ENCODE results near the gene RIMS3.

RIMS3 gene

DNA sequence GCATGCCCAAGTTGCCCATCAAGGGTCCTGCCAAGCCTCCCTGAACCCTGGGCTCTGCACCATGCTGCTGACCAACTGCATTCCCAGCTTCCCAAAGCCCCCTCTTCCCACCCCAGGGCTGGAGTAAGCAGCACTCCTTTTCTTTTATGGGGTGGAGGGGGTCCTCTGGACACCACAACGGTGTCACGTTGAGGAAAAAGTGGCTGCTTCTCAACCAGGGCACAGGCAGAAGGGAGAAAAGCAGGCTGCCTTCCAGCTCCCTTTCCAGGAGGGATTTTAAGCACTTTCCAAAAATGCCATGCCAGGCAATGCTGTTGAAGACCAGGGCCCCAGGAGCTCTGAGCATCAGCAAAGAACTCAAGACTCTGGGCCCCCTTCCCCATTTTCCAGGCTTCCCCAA, 691 bp downstream of the RIMS3 start:
- Histone ChIP-seq H3K9me3 (ENCODE audit: control insufficient read depth in 2 of 2, low read length in 2 of 2) (no peaks in the 10 kb centered on the region), H3K9ac (ENCODE audit: low read length in 2 of 2) (no peak overlapping the region), H3K4me1 (ENCODE audit: control insufficient read depth, insufficient read depth, low read length) (peaks cover 18% of the 10 kb centered on the region), H3K27me3 (ENCODE audit: control insufficient read depth in 1 of 2, insufficient read depth in 2 of 2, low read length in 2 of 2) (no peaks in the 10 kb centered on the region), H3K4me3 (ENCODE audit: low read length in 2 of 2) (peak overlapping the region in 1 of 2 donors; percentile 22), H3K27ac (ENCODE audit: low read length) (peak overlapping the region; percentile 18), H3K36me3 (ENCODE audit: control insufficient read depth in 2 of 2, insufficient read depth in 2 of 2, low read length in 2 of 2) (no peaks in the 10 kb centered on the region)

DNA sequence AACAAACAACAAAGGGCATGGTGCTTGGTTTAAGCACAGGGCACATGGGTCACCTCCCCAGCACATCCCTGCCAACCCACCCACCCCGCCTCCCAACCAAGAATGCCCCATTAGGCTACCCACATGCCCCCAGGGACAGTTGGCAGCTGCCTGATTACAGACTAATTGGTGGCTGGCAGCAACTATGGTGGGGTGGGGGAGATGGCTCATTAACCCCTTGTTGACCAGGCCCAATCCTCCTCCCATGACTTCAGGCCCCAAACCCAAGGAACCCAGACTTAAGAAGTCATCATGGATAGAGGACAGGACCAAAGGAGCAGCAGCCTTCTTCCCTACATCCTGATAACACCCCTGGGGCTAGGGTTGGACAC, 1.3 kb downstream of the RIMS3 start:
- Histone ChIP-seq H3K4me1 (ENCODE audit: control insufficient read depth, insufficient read depth, low read length) (peaks cover 18% of the 10 kb centered on the region), H3K27ac (ENCODE audit: low read length) (no peak overlapping the region), H3K4me3 (ENCODE audit: low read length in 2 of 2) (no peak overlapping the region), H3K27me3 (ENCODE audit: control insufficient read depth in 1 of 2, insufficient read depth in 2 of 2, low read length in 2 of 2) (no peaks in the 10 kb centered on the region), H3K9me3 (ENCODE audit: control insufficient read depth in 2 of 2, low read length in 2 of 2) (no peaks in the 10 kb centered on the region), H3K9ac (ENCODE audit: low read length in 2 of 2) (no peak overlapping the region), H3K36me3 (ENCODE audit: control insufficient read depth in 2 of 2, insufficient read depth in 2 of 2, low read length in 2 of 2) (no peaks in the 10 kb centered on the region)

- H3K27ac ChIP-seq (ENCODE audit: low read length), result no peak overlapping the region
- no peak overlapping the region for H3K9ac ChIP-seq (ENCODE audit: low read length in 2 of 2)
- H3K9me3 ChIP-seq (ENCODE audit: control insufficient read depth in 2 of 2, low read length in 2 of 2), result no peaks in the 10 kb centered on the region
- H3K4me1 ChIP-seq (ENCODE audit: control insufficient read depth, insufficient read depth, low read length), result peaks cover 18% of the 10 kb centered on the region
- no peak overlapping the region for H3K4me3 ChIP-seq (ENCODE audit: low read length in 2 of 2)
- H3K36me3 ChIP-seq (ENCODE audit: control insufficient read depth in 2 of 2, insufficient read depth in 2 of 2, low read length in 2 of 2), result no peaks in the 10 kb centered on the region
- no peaks in the 10 kb centered on the region for H3K27me3 ChIP-seq (ENCODE audit: control insufficient read depth in 1 of 2, insufficient read depth in 2 of 2, low read length in 2 of 2)
Observed at GRCh38 chr1:40663324-40664166, 1.9 kb downstream of the RIMS3 start.

DNA sequence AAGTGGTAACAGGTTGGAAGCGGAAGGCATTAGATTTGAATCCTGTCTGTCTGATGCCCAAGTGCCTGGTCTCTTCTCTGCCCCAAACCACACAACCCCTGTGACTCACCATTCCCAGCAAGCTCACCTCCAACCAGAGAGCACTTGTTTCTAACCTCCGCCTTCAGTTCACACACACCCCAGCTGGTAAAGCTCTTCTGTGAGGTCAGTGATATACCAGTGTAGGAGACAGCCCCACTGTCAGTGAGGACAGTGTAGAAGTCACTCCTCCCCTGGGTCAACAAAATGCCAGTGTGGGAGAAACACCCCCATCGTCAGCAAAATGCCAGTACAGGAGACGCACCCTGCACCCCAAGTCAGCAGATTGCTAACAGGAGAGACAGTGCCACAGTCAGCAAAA, 2.6 kb downstream of the RIMS3 start:
- H3K4me1 ChIP-seq (ENCODE audit: control insufficient read depth, insufficient read depth, low read length), result peaks cover 18% of the 10 kb centered on the region
- H3K4me3 ChIP-seq (ENCODE audit: low read length in 2 of 2), result no peak overlapping the region
- H3K9ac ChIP-seq (ENCODE audit: low read length in 2 of 2), result no peak overlapping the region
- no peak overlapping the region for H3K27ac ChIP-seq (ENCODE audit: low read length)
- no peaks in the 10 kb centered on the region for H3K9me3 ChIP-seq (ENCODE audit: control insufficient read depth in 2 of 2, low read length in 2 of 2)
- no peaks in the 10 kb centered on the region for H3K27me3 ChIP-seq (ENCODE audit: control insufficient read depth in 1 of 2, insufficient read depth in 2 of 2, low read length in 2 of 2)
- H3K36me3 ChIP-seq (ENCODE audit: control insufficient read depth in 2 of 2, insufficient read depth in 2 of 2, low read length in 2 of 2), result no peaks in the 10 kb centered on the region

GRCh38 chr1:40662151-40662550, 3.3 kb downstream of the RIMS3 start:
- H3K9ac ChIP-seq (ENCODE audit: low read length in 2 of 2), result no peak overlapping the region
- H3K27ac ChIP-seq (ENCODE audit: low read length), result no peak overlapping the region
- no peaks in the 10 kb centered on the region for H3K36me3 ChIP-seq (ENCODE audit: control insufficient read depth in 2 of 2, insufficient read depth in 2 of 2, low read length in 2 of 2)
- H3K9me3 ChIP-seq (ENCODE audit: control insufficient read depth in 2 of 2, low read length in 2 of 2), result no peaks in the 10 kb centered on the region
- no peak overlapping the region for H3K4me3 ChIP-seq (ENCODE audit: low read length in 2 of 2)
- H3K27me3 ChIP-seq (ENCODE audit: control insufficient read depth in 1 of 2, insufficient read depth in 2 of 2, low read length in 2 of 2), result no peaks in the 10 kb centered on the region
- H3K4me1 ChIP-seq (ENCODE audit: control insufficient read depth, insufficient read depth, low read length), result peaks cover 18% of the 10 kb centered on the region

DNA sequence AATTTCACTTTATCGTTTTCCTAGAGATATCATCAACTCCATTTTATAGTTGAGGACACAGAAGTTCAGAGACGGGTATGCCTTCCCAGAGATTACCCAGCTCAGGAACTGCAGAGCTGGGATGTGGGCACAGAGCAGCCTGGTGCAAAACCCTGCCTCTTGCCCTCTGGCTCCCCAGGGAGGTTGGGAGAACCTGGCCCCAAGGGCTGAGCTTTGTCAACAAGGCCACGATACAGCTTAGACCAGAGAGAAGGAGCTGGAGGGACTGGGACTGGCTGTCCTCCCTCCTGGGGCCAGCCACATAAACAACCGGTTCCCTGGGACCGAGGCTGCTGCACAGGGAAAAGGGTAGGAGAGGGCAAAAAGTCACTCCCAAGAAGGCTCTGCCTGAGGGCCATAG, 3.8 kb downstream of the RIMS3 start:
- Histone ChIP-seq H3K9ac (ENCODE audit: low read length in 2 of 2) (no peak overlapping the region), H3K4me3 (ENCODE audit: low read length in 2 of 2) (no peak overlapping the region), H3K4me1 (ENCODE audit: control insufficient read depth, insufficient read depth, low read length) (peaks cover 18% of the 10 kb centered on the region), H3K27ac (ENCODE audit: low read length) (no peak overlapping the region), H3K9me3 (ENCODE audit: control insufficient read depth in 2 of 2, low read length in 2 of 2) (no peaks in the 10 kb centered on the region), H3K27me3 (ENCODE audit: control insufficient read depth in 1 of 2, insufficient read depth in 2 of 2, low read length in 2 of 2) (no peaks in the 10 kb centered on the region), H3K36me3 (ENCODE audit: control insufficient read depth in 2 of 2, insufficient read depth in 2 of 2, low read length in 2 of 2) (no peaks in the 10 kb centered on the region)

GRCh38 chr1:40659649-40659947, 5.9 kb downstream of the RIMS3 start:
- peaks cover under 1 to 5% of the 10 kb centered on the region in 2 donors for H3K27me3 ChIP-seq (ENCODE audit: control insufficient read depth in 1 of 2, insufficient read depth in 2 of 2, low read length in 2 of 2)
- H3K9me3 ChIP-seq (ENCODE audit: control insufficient read depth in 2 of 2, low read length in 2 of 2), result no peaks in the 10 kb centered on the region
- no peak overlapping the region for H3K27ac ChIP-seq (ENCODE audit: low read length)
- no peaks in the 10 kb centered on the region for H3K36me3 ChIP-seq (ENCODE audit: control insufficient read depth in 2 of 2, insufficient read depth in 2 of 2, low read length in 2 of 2)
- H3K9ac ChIP-seq (ENCODE audit: low read length in 2 of 2), result no peak overlapping the region
- H3K4me3 ChIP-seq (ENCODE audit: low read length in 2 of 2), result no peak overlapping the region
- H3K4me1 ChIP-seq (ENCODE audit: control insufficient read depth, insufficient read depth, low read length), result peaks cover 5% of the 10 kb centered on the region

- Histone ChIP-seq H3K4me1 (ENCODE audit: control insufficient read depth, insufficient read depth, low read length) (peaks cover 5% of the 10 kb centered on the region), H3K36me3 (ENCODE audit: control insufficient read depth in 2 of 2, insufficient read depth in 2 of 2, low read length in 2 of 2) (no peaks in the 10 kb centered on the region), H3K27me3 (ENCODE audit: control insufficient read depth in 1 of 2, insufficient read depth in 2 of 2, low read length in 2 of 2) (peaks cover 4 to 10% of the 10 kb centered on the region in 2 donors), H3K4me3 (ENCODE audit: low read length in 2 of 2) (no peak overlapping the region), H3K9me3 (ENCODE audit: control insufficient read depth in 2 of 2, low read length in 2 of 2) (no peaks in the 10 kb centered on the region), H3K27ac (ENCODE audit: low read length) (no peak overlapping the region), H3K9ac (ENCODE audit: low read length in 2 of 2) (no peak overlapping the region)
Observed at GRCh38 chr1:40658751-40659648, 6.5 kb downstream of the RIMS3 start.

GRCh38 chr1:40657046-40657445, 8.4 kb downstream of the RIMS3 start:
- H3K27ac ChIP-seq (ENCODE audit: low read length), result no peak overlapping the region
- H3K36me3 ChIP-seq (ENCODE audit: control insufficient read depth in 2 of 2, insufficient read depth in 2 of 2, low read length in 2 of 2), result no peaks in the 10 kb centered on the region
- H3K27me3 ChIP-seq (ENCODE audit: control insufficient read depth in 1 of 2, insufficient read depth in 2 of 2, low read length in 2 of 2), result peaks cover 6 to 10% of the 10 kb centered on the region in 2 donors
- H3K9me3 ChIP-seq (ENCODE audit: control insufficient read depth in 2 of 2, low read length in 2 of 2), result no peaks in the 10 kb centered on the region
- H3K4me3 ChIP-seq (ENCODE audit: low read length in 2 of 2), result no peak overlapping the region
- H3K9ac ChIP-seq (ENCODE audit: low read length in 2 of 2), result no peak overlapping the region
- no peaks in the 10 kb centered on the region for H3K4me1 ChIP-seq (ENCODE audit: control insufficient read depth, insufficient read depth, low read length)

GRCh38 chr1:40653851-40654537, 11.5 kb downstream of the RIMS3 start:
- Histone ChIP-seq H3K4me1 (ENCODE audit: control insufficient read depth, insufficient read depth, low read length) (no peaks in the 10 kb centered on the region), H3K9ac (ENCODE audit: low read length in 2 of 2) (no peak overlapping the region), H3K9me3 (ENCODE audit: control insufficient read depth in 2 of 2, low read length in 2 of 2) (no peaks in the 10 kb centered on the region), H3K27ac (ENCODE audit: low read length) (no peak overlapping the region), H3K36me3 (ENCODE audit: control insufficient read depth in 2 of 2, insufficient read depth in 2 of 2, low read length in 2 of 2) (no peaks in the 10 kb centered on the region), H3K4me3 (ENCODE audit: low read length in 2 of 2) (no peak overlapping the region), H3K27me3 (ENCODE audit: control insufficient read depth in 1 of 2, insufficient read depth in 2 of 2, low read length in 2 of 2) (peaks cover 6 to 10% of the 10 kb centered on the region in 2 donors)
